GM10266 (cell line): ENCODE results near the gene MX1.

Experiments
- DNase-seq: peaks from one replicate; pipeline ENCODE4 v3.0.0; 2012; ENCODE audit errors: extremely low spot score
- TF ChIP-seq, protein P1 (sequence below): IDR thresholded peaks from 2 replicates; pipeline ENCODE4 v1.5.1; 2012; ENCODE audit warnings: mild to moderate bottlenecking, low read depth; ENCODE audit not compliant: control insufficient read depth, insufficient read depth; ENCODE audit errors: missing control alignments

Gene MX1

DNA sequence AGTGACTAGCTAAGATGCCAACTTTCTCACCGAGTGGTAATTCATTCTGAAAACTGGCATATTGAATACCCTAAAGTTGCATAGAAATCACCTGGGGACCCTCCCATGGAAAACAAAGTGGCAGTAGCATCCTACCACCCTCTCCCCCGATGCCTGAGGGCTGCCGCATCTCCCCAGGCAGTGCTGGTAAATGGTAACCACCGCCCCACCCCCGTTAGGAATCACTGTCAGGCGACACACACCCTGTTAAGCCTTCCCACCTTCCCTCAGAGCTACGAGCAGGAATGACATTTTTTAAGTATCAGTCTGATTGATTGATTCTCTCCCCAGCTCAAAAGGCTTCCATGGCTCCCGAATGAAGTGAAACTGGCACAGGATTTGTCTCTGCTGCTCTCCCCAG, 53.6 kb downstream of the MX1 start:
- TF ChIP-seq, protein P1, sequence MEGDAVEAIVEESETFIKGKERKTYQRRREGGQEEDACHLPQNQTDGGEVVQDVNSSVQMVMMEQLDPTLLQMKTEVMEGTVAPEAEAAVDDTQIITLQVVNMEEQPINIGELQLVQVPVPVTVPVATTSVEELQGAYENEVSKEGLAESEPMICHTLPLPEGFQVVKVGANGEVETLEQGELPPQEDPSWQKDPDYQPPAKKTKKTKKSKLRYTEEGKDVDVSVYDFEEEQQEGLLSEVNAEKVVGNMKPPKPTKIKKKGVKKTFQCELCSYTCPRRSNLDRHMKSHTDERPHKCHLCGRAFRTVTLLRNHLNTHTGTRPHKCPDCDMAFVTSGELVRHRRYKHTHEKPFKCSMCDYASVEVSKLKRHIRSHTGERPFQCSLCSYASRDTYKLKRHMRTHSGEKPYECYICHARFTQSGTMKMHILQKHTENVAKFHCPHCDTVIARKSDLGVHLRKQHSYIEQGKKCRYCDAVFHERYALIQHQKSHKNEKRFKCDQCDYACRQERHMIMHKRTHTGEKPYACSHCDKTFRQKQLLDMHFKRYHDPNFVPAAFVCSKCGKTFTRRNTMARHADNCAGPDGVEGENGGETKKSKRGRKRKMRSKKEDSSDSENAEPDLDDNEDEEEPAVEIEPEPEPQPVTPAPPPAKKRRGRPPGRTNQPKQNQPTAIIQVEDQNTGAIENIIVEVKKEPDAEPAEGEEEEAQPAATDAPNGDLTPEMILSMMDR = no peak
- no peak for DNase-seq

DNA sequence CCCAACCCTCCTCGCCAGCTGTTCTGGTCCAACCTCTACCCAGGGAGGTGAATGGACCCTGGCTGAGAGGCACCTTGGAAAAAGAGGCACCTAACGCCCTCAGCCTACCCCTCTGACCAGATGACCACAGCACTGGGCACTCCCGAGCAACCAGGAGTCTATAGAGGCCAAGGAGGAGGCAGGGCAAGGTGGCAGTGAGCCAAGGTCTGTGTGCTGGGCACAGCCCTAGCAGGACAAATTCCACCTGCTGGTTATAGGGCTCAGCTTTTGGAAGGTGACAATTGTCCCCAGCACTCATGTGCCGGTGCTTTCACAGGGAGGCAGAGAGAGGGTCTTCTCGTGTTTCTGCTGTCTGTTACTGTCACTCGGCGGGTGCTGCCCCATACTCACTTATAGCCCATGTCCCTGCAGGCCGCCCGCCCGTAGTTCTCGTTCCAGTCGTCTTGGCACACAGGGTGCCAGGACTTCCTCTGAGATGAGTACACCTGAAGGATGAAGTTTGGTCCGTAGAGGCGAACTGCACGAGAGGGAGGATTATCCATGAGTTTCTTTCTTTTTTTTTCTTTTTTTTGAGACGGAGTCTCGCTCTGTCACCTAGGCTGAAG, 54.1 kb downstream of the MX1 start:
- DNase-seq = no peak
- TF ChIP-seq, protein P1 = no peak

DNA sequence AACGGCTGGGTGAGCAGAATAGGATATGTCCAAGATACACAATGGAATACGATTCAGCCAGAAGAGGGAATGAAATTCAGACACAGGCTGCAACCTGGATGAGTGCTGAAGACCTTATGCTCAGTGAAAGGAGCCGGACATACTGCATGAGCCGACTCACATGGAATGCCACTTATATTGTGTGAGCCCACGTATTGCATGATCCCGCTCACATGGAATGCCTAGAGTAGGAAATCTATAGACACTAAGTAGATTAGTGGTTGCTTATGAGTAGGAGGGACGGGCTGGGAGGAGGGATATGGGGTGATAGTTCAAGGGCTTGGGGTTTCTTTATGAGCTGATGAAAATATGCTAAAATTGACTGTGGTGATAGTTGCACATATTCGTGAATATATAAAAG, 55.2 kb downstream of the MX1 start:
- TF ChIP-seq, protein P1 = no peak
- no peak for DNase-seq

DNA sequence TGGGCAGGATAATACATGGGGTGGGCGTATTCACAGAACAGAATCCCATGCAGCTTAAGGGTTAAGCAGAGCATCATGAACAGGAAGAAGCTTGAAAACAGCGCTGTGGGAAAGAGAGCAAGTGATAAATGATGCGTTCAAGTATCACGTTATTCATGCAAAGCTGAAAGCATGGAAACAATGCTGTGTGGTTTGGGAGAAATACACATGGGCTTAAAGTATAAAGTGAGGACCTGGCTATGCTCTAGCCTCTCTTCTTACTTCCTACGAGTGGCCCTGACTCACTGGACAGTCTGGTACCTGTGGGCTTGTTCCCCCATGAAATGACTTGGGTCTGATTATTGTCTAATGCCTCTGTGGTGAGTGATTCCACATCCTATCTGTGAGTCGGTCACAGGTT, 56.3 kb downstream of the MX1 start:
- TF ChIP-seq, protein P1 = no peak
- no peak for DNase-seq

DNA sequence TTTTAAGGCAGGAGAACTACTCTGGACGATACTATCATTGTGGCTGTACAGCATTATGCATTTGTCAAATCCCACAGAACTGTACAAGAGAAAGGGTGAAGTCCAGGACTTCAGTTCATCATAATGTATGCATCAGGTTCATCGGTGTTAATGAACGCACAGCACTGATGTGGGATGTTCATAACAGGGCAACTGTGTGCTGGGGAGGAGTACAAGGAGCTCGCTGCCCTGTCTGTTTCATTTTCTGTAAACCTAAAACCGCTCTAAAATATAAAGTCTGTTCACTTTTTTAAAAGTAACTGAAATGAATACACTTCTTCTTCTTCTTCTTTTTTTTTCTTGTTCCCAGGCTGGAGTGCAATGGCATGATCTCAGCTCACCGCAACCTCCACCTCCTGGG, 56.9 kb downstream of the MX1 start:
- TF ChIP-seq, protein P1 = no peak

DNA sequence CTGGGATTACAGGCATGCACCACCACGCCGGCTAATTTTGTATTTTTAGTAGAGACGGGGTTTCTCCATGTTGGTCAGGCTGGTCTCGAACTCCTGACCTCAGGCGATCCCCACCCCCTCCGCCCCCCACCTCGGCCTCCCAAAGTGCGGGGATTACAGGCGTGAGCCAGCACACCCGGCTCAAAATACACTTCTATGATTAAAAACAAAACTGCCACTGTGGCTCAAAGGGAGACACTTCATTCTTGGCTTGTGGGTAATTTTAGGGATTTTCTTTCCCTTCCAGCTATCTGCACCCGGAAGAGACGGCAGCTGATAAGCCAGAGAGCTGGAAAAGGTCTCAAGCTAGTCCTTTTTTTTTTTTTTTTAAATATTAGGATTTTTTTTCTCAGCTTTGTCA, 57.4 kb downstream of the MX1 start:
- TF ChIP-seq, protein P1 = no peak
- DNase-seq = no peak

More for the DNA sequence above, 56.9 kb downstream of the MX1 start:
- no peak for DNase-seq

DNA sequence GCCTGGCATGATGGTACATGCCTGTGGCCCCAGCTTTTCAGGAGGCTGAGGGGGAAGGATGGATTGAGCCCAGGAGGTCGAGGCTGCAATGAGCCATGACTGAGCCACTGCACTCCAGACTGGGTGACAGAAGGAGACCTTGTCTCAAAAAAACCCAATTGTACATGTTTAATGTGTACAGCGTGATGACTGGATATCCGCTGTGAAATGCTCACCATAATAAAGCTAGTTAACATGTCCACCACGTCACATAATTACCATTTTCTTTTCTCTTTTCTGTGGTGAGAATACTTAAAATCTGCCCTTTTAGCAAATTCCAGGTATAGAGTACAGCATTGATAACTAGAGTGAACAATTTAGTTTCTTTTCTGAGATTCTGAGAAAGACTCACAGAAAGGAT, 57.9 kb downstream of the MX1 start:
- DNase-seq = no peak
- TF ChIP-seq, protein P1 = no peak
